ENCODE results near the gene L3MBTL4.

L3MBTL4 gene

GRCh38 chr18:6021306-6022073 lies 393.2 kb downstream of the L3MBTL4 start:
- no peak for DNase-seq

- no peak for DNase-seq
Measured at GRCh38 chr18:6018671-6019070, 396.0 kb downstream of the L3MBTL4 start.

GRCh38 chr18:6017171-6017570 lies 397.5 kb downstream of the L3MBTL4 start:
- no peak for DNase-seq

GRCh38 chr18:6015364-6015763 lies 399.3 kb downstream of the L3MBTL4 start:
- no peak for DNase-seq

- DNase-seq, result no peak
Measured at GRCh38 chr18:6013171-6013810, 401.4 kb downstream of the L3MBTL4 start.

GRCh38 chr18:6010921-6011320 lies 403.8 kb downstream of the L3MBTL4 start:
- no peak for DNase-seq

GRCh38 chr18:6010284-6010683 lies 404.4 kb downstream of the L3MBTL4 start:
- DNase-seq, result no peak

GRCh38 chr18:6009756-6010155 lies 405.0 kb downstream of the L3MBTL4 start:
- no peak for DNase-seq

GRCh38 chr18:6004683-6005082 lies 410.0 kb downstream of the L3MBTL4 start:
- DNase-seq, result no peak

- no peak for DNase-seq
Measured at GRCh38 chr18:6004119-6004518, 410.6 kb downstream of the L3MBTL4 start.

GRCh38 chr18:6001867-6002266 lies 412.8 kb downstream of the L3MBTL4 start:
- DNase-seq, result no peak

- no peak for DNase-seq
Measured at GRCh38 chr18:5998907-5999306, 415.8 kb downstream of the L3MBTL4 start.

GRCh38 chr18:5998166-5998881 lies 416.4 kb downstream of the L3MBTL4 start:
- no peak for DNase-seq

GRCh38 chr18:5997361-5997760 lies 417.4 kb downstream of the L3MBTL4 start:
- no peak for DNase-seq

GRCh38 chr18:5995626-5996025 lies 419.1 kb downstream of the L3MBTL4 start:
- DNase-seq, result no peak

GRCh38 chr18:5993938-5994337 lies 420.8 kb downstream of the L3MBTL4 start:
- no peak for DNase-seq

GRCh38 chr18:5992381-5992780 lies 422.3 kb downstream of the L3MBTL4 start:
- no peak for DNase-seq

GRCh38 chr18:5987249-5987648 lies 427.5 kb downstream of the L3MBTL4 start:
- DNase-seq, result no peak

GRCh38 chr18:5986257-5986931 lies 428.3 kb downstream of the L3MBTL4 start:
- no peak for DNase-seq

GRCh38 chr18:5984245-5984644 lies 430.5 kb downstream of the L3MBTL4 start:
- DNase-seq, result no peak

GRCh38 chr18:5983488-5983887 lies 431.2 kb downstream of the L3MBTL4 start:
- no peak for DNase-seq

GRCh38 chr18:5982332-5982731 lies 432.4 kb downstream of the L3MBTL4 start:
- DNase-seq, result no peak

- no peak for DNase-seq
Measured at GRCh38 chr18:5980721-5981120, 434.0 kb downstream of the L3MBTL4 start.
